Measurements from ENCODE around the gene RNF128.

The RNF128 gene

GRCh38 chrX:106731590-106731989 is 5.1 kb downstream of the RNF128 start:
- no peak overlapping the region for H3K9ac ChIP-seq (ENCODE audit: low read length)
- no peak for DNase-seq

GRCh38 chrX:106734827-106735226 is 8.3 kb downstream of the RNF128 start:
- Histone ChIP-seq H4K8ac (ENCODE audit: low read depth, low read length) (no peak overlapping the region), H4K5ac (ENCODE audit: low read length) (no peak overlapping the region), H3K79me2 (ENCODE audit: control insufficient read depth, insufficient read depth, low read length) (no peaks in the 10 kb centered on the region), H3K36me3 (ENCODE audit: control insufficient read depth, insufficient read depth, low read length) (no peaks in the 10 kb centered on the region), H3K27me3 (ENCODE audit: insufficient read depth, low read length, poor library complexity) (no peaks in the 10 kb centered on the region), H3K4me3 (ENCODE audit: low read length) (no peak overlapping the region), H2BK5ac (ENCODE audit: low read length) (no peak overlapping the region), H3K9ac (ENCODE audit: low read length) (no peak overlapping the region), H3K4me2 (ENCODE audit: low read length) (no peak overlapping the region), H3K4me1 (ENCODE audit: control insufficient read depth, low read depth, low read length) (no peaks in the 10 kb centered on the region), H2BK120ac (ENCODE audit: low read depth, low read length) (no peak overlapping the region), H2AK5ac (ENCODE audit: low read length) (no peak overlapping the region), H2BK15ac (replicated peaks; ENCODE audit: low read depth) (no peak overlapping the region), H3K4ac (ENCODE audit: low read depth, low read length) (no peak overlapping the region), H3K23ac (ENCODE audit: low read length) (no peak overlapping the region), H3K79me1 (ENCODE audit: low read length) (no peaks in the 10 kb centered on the region), H3K18ac (ENCODE audit: low read length) (no peak overlapping the region), H3K27ac (ENCODE audit: low read depth, low read length) (no peak overlapping the region), H3K56ac (ENCODE audit: low read length) (no peak overlapping the region)
- WGBS (ENCODE audit: extremely low coverage, insufficient coverage, low lambda C conversion rate): no CpG with 5 or more reads among the region's 3 CpGs
- no peak for DNase-seq

More at GRCh38 chrX:106731590-106731989, 5.1 kb downstream of the RNF128 start:
- Histone ChIP-seq H3K79me1 (ENCODE audit: low read length) (no peaks in the 10 kb centered on the region), H3K79me2 (ENCODE audit: control insufficient read depth, insufficient read depth, low read length) (no peaks in the 10 kb centered on the region), H3K36me3 (ENCODE audit: control insufficient read depth, insufficient read depth, low read length) (no peaks in the 10 kb centered on the region), H3K23ac (ENCODE audit: low read length) (no peak overlapping the region), H2AK5ac (ENCODE audit: low read length) (no peak overlapping the region), H3K56ac (ENCODE audit: low read length) (no peak overlapping the region), H4K8ac (ENCODE audit: low read depth, low read length) (no peak overlapping the region), H2BK120ac (ENCODE audit: low read depth, low read length) (no peak overlapping the region), H3K4me1 (ENCODE audit: control insufficient read depth, low read depth, low read length) (no peaks in the 10 kb centered on the region), H4K5ac (ENCODE audit: low read length) (no peak overlapping the region), H3K27ac (ENCODE audit: low read depth, low read length) (no peak overlapping the region), H3K4ac (ENCODE audit: low read depth, low read length) (no peak overlapping the region), H3K27me3 (ENCODE audit: insufficient read depth, low read length, poor library complexity) (peaks cover 3% of the 10 kb centered on the region), H3K4me2 (ENCODE audit: low read length) (no peak overlapping the region), H2BK15ac (replicated peaks; ENCODE audit: low read depth) (no peak overlapping the region), H3K4me3 (ENCODE audit: low read length) (no peak overlapping the region), H3K18ac (ENCODE audit: low read length) (no peak overlapping the region), H2BK5ac (ENCODE audit: low read length) (no peak overlapping the region)

- no CpG with 5 or more reads among the region's 2 CpGs for WGBS (ENCODE audit: extremely low coverage, insufficient coverage, low lambda C conversion rate)
- H3K4me3 ChIP-seq (ENCODE audit: low read length): no peak overlapping the region
- no peak overlapping the region for H3K23ac ChIP-seq (ENCODE audit: low read length)
- H3K79me1 ChIP-seq (ENCODE audit: low read length): no peaks in the 10 kb centered on the region
- no peak overlapping the region for H3K27ac ChIP-seq (ENCODE audit: low read depth, low read length)
- H3K9ac ChIP-seq (ENCODE audit: low read length): no peak overlapping the region
- no peaks in the 10 kb centered on the region for H3K4me1 ChIP-seq (ENCODE audit: control insufficient read depth, low read depth, low read length)
- no peak overlapping the region for H2BK15ac ChIP-seq (replicated peaks; ENCODE audit: low read depth)
- H3K4ac ChIP-seq (ENCODE audit: low read depth, low read length): no peak overlapping the region
- no peak for DNase-seq
- no peak overlapping the region for H3K4me2 ChIP-seq (ENCODE audit: low read length)
- H4K8ac ChIP-seq (ENCODE audit: low read depth, low read length): no peak overlapping the region
- no peak overlapping the region for H4K5ac ChIP-seq (ENCODE audit: low read length)
- no peak overlapping the region for H3K56ac ChIP-seq (ENCODE audit: low read length)
- no peak overlapping the region for H3K18ac ChIP-seq (ENCODE audit: low read length)
- H3K79me2 ChIP-seq (ENCODE audit: control insufficient read depth, insufficient read depth, low read length): no peaks in the 10 kb centered on the region
- no peak overlapping the region for H2BK120ac ChIP-seq (ENCODE audit: low read depth, low read length)
- no peak overlapping the region for H2AK5ac ChIP-seq (ENCODE audit: low read length)
- no peaks in the 10 kb centered on the region for H3K36me3 ChIP-seq (ENCODE audit: control insufficient read depth, insufficient read depth, low read length)
- H2BK5ac ChIP-seq (ENCODE audit: low read length): no peak overlapping the region
- H3K27me3 ChIP-seq (ENCODE audit: insufficient read depth, low read length, poor library complexity): no peaks in the 10 kb centered on the region
Observed at GRCh38 chrX:106740193-106740780, 13.8 kb downstream of the RNF128 start.

- Histone ChIP-seq H3K18ac (ENCODE audit: low read length) (no peak overlapping the region), H3K56ac (ENCODE audit: low read length) (no peak overlapping the region), H3K4me1 (ENCODE audit: control insufficient read depth, low read depth, low read length) (no peaks in the 10 kb centered on the region), H3K4me2 (ENCODE audit: low read length) (no peak overlapping the region), H2BK15ac (replicated peaks; ENCODE audit: low read depth) (no peak overlapping the region), H3K27me3 (ENCODE audit: insufficient read depth, low read length, poor library complexity) (no peaks in the 10 kb centered on the region), H3K4ac (ENCODE audit: low read depth, low read length) (no peak overlapping the region), H3K9ac (ENCODE audit: low read length) (no peak overlapping the region), H3K4me3 (ENCODE audit: low read length) (no peak overlapping the region), H2BK5ac (ENCODE audit: low read length) (no peak overlapping the region), H3K79me2 (ENCODE audit: control insufficient read depth, insufficient read depth, low read length) (no peaks in the 10 kb centered on the region), H3K27ac (ENCODE audit: low read depth, low read length) (no peak overlapping the region), H2BK120ac (ENCODE audit: low read depth, low read length) (no peak overlapping the region), H3K23ac (ENCODE audit: low read length) (no peak overlapping the region), H4K8ac (ENCODE audit: low read depth, low read length) (no peak overlapping the region), H3K36me3 (ENCODE audit: control insufficient read depth, insufficient read depth, low read length) (no peaks in the 10 kb centered on the region), H2AK5ac (ENCODE audit: low read length) (no peak overlapping the region), H4K5ac (ENCODE audit: low read length) (no peak overlapping the region), H3K79me1 (ENCODE audit: low read length) (no peaks in the 10 kb centered on the region)
- no CpG with 5 or more reads among the region's 2 CpGs for WGBS (ENCODE audit: extremely low coverage, insufficient coverage, low lambda C conversion rate)
- DNase-seq: no peak
Observed at GRCh38 chrX:106742193-106742592, 15.7 kb downstream of the RNF128 start.

- Histone ChIP-seq H3K18ac (ENCODE audit: low read length) (no peak overlapping the region), H3K79me1 (ENCODE audit: low read length) (no peaks in the 10 kb centered on the region), H4K5ac (ENCODE audit: low read length) (no peak overlapping the region), H2BK15ac (replicated peaks; ENCODE audit: low read depth) (no peak overlapping the region), H3K79me2 (ENCODE audit: control insufficient read depth, insufficient read depth, low read length) (no peaks in the 10 kb centered on the region), H3K4me3 (ENCODE audit: low read length) (no peak overlapping the region), H3K23ac (ENCODE audit: low read length) (no peak overlapping the region), H2BK120ac (ENCODE audit: low read depth, low read length) (no peak overlapping the region), H3K56ac (ENCODE audit: low read length) (no peak overlapping the region), H3K4ac (ENCODE audit: low read depth, low read length) (no peak overlapping the region), H3K27me3 (ENCODE audit: insufficient read depth, low read length, poor library complexity) (no peaks in the 10 kb centered on the region), H3K9ac (ENCODE audit: low read length) (no peak overlapping the region), H3K27ac (ENCODE audit: low read depth, low read length) (no peak overlapping the region), H2AK5ac (ENCODE audit: low read length) (no peak overlapping the region), H3K36me3 (ENCODE audit: control insufficient read depth, insufficient read depth, low read length) (no peaks in the 10 kb centered on the region), H3K4me1 (ENCODE audit: control insufficient read depth, low read depth, low read length) (no peaks in the 10 kb centered on the region), H2BK5ac (ENCODE audit: low read length) (no peak overlapping the region), H4K8ac (ENCODE audit: low read depth, low read length) (no peak overlapping the region), H3K4me2 (ENCODE audit: low read length) (no peak overlapping the region)
- DNase-seq: no peak
Observed at GRCh38 chrX:106742805-106743204, 16.3 kb downstream of the RNF128 start.

- no peak overlapping the region for H3K4ac ChIP-seq (ENCODE audit: low read depth, low read length)
- no peak overlapping the region for H3K4me3 ChIP-seq (ENCODE audit: low read length)
- H2AK5ac ChIP-seq (ENCODE audit: low read length): no peak overlapping the region
- H4K5ac ChIP-seq (ENCODE audit: low read length): no peak overlapping the region
- no peak overlapping the region for H4K8ac ChIP-seq (ENCODE audit: low read depth, low read length)
- H3K4me1 ChIP-seq (ENCODE audit: control insufficient read depth, low read depth, low read length): no peaks in the 10 kb centered on the region
- no peaks in the 10 kb centered on the region for H3K79me2 ChIP-seq (ENCODE audit: control insufficient read depth, insufficient read depth, low read length)
- no peak overlapping the region for H3K4me2 ChIP-seq (ENCODE audit: low read length)
- H3K27ac ChIP-seq (ENCODE audit: low read depth, low read length): no peak overlapping the region
- no CpG with 5 or more reads among the region's 1 CpG for WGBS (ENCODE audit: extremely low coverage, insufficient coverage, low lambda C conversion rate)
- H3K9ac ChIP-seq (ENCODE audit: low read length): no peak overlapping the region
- no peaks in the 10 kb centered on the region for H3K79me1 ChIP-seq (ENCODE audit: low read length)
- no peak overlapping the region for H2BK5ac ChIP-seq (ENCODE audit: low read length)
- no peak overlapping the region for H3K18ac ChIP-seq (ENCODE audit: low read length)
- H3K36me3 ChIP-seq (ENCODE audit: control insufficient read depth, insufficient read depth, low read length): no peaks in the 10 kb centered on the region
- no peak overlapping the region for H2BK120ac ChIP-seq (ENCODE audit: low read depth, low read length)
- DNase-seq: no peak
- H3K23ac ChIP-seq (ENCODE audit: low read length): no peak overlapping the region
- no peaks in the 10 kb centered on the region for H3K27me3 ChIP-seq (ENCODE audit: insufficient read depth, low read length, poor library complexity)
- no peak overlapping the region for H3K56ac ChIP-seq (ENCODE audit: low read length)
- H2BK15ac ChIP-seq (replicated peaks; ENCODE audit: low read depth): no peak overlapping the region
Observed at GRCh38 chrX:106748377-106748776, 21.9 kb downstream of the RNF128 start.

All from mesendoderm (in vitro differentiated cells).